NCI-H1930 (cell line): ENCODE measurements around the gene UBA3.

Experiments used
- DNase-seq, 2 experiments: peaks; one replicate each; lab custom pipeline; 2025; lab: John Stamatoyannopoulos, UW

The UBA3 gene

DNA sequence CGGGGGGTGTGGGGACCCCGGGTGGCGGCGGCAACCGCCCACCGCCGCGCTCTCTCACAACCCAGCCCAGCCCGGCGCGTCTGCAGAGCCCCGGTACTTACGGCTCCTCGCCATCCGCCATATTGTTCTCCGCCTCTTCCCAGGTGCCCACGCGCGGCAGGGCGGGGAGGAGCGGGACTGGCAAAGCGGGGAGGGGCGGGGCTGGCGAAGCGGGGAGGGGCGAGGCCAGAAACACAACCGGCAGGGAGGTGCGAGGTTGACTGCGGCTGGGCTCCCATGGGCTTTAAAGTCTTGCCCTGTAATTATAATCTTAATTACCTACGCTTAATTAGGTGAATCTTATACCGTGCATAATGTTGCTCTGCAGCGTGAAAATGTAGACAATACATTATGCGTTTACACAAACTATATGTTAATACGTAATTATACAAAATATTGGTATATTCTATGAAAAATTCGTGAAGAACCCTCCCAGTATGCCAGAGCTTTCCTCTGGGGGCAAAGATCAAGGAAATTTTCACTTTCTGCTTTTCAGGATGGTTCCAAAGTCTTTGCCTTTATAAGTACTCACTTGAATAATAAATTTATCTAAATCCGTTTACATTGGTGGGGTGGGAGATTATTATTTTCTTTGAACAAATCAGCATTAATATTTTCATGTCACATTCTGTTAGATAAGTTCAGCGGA is at the start of gene UBA3:
Gene UBA3, minus strand, starts transcription at position 133 of the 688 bp plus-strand sequence. Its CDS starts 12 bp downstream, at position 121.
- peak; percentile 70 for DNase-seq

DNA sequence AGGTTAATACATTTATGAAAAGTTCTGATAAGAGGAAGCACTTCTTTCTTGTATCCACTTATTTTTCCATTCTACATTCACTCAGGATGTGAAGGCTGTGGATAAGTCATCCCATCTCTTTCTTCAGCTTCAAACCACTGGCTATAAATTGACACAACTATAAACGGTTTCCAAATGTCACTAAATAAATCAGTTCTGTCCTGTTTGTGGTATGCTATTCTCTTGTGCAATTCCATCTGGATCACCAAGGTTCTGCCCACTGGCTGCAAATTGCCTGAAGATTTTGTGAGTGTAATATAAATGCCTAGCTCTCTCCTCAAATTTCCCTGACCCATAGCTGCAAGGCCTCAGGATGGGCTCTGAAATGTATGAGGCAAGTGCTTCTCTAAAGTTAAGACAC is 49.4 kb upstream of the UBA3 start:
- no peak for DNase-seq

DNA sequence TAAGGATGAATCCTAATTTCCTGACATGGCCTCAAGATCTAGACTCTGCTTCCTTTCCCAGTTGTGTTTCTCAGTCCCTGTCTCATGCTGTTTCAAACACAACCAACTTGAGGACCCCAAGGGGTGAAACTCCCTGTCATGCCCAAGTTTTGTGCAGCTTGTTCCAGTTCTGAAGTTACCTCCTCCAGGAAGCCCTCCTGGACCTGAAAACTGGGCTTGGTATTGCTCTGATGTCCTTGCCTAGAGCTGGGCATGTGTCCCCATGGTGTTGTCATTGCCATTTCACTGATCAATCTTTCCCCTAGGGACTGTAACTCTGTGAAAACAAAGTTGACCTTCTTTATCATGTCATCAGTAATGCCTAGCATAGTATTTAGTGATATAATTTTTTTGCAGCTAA is 48.3 kb upstream of the UBA3 start:
- DNase-seq, result no peak

DNA sequence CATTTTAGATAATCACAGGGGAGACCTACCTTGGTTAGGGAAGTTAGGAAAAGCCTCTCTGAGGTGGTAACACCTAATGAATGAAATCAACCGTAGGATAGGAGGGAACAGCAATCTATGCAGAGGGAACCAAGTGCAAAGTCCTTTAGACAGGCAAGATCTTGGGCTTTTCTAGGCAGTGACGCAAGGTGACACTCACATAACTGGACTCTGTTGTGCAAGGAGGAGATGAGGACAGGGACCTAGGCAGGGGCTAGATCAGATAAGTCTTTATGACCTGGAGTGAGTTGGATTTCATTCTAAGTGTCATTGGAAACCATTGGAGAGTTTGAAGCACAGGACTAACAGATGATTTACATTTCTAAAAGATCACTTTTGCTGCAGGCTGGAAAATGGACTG is 46.8 kb upstream of the UBA3 start:
- DNase-seq, result no peak

DNA sequence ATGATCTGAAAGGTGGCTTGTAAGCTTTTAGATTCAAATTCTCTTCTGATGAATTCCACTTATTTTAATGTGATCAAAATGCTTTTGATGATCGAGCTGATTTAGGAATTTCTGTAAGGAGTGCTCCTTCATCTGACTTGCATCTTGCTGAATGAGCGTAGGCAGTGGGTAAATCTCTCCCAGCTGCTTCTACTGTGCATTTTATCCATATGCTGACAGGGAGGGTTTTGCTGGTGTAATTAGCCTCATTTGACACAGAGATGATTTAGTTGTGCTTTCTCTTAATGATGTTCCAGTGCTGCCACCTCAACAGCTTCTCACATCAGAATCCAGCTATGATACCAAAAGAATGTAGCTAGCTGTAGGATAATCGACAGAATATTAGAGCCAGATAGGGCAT is 46.1 kb upstream of the UBA3 start:
- no peak for DNase-seq

DNA sequence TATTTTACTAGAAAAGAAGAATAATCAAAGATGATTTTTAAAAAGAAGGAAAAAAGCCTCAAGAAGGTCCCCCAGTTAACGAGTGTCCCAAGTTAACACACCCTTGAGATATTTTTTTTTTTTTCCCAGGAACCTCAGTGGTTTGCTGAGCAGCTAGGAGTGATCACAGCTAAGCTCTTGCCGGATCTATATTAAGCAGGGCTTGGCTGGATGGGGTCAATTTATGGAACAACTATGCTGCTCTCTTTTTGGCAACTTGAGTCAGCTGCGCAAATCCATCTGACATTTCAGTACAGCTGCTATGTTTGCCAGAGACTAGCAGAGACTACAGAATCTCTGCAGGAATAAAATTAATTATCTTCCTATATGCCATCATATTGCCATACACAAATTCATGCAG is 42.2 kb upstream of the UBA3 start, which contains the start of gene LMOD3:
Gene LMOD3, minus strand, starts transcription at position 193 of the 400 bp plus-strand sequence. CDS start 209 bp downstream, outside the sequence.
- no peak for DNase-seq

DNA sequence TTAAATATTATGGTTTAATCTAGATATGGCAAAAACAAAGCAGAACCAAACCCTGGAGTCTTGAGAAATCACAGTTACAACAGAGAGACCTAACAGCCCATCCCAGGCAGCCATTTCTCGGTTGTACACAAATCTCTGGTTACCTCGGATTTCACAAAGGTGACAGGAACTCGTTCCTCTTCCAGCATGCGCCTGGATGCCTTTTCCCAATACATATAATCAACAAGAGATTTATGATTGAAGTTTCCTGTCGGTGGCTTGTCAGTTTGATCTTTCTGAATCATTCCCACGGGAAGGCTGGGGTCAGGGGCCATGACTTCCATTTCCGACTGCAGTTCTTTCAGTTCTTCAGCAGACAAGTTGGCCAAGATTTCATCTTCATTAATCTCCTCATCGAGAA is 41.8 kb upstream of the UBA3 start:
- DNase-seq, result no peak

DNA sequence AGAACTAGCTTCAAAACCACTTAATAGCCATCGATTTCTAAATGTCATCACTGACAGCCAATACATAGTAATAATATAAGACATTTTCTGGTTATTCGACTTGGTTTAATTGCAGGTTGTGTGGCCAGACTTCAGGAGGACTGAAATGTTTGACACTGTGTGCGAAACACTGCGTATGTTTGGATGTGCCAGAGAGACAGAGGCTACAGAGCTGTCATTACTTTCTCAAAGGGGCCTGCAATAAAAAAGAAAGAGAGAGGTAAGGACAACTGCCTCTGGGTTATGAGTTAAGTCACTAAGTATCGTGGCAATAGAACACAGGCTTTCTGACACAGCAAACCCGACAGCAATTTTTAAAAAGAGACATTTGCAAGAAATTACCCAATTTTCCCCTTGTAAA is 41.3 kb upstream of the UBA3 start:
- DNase-seq, result no peak

DNA sequence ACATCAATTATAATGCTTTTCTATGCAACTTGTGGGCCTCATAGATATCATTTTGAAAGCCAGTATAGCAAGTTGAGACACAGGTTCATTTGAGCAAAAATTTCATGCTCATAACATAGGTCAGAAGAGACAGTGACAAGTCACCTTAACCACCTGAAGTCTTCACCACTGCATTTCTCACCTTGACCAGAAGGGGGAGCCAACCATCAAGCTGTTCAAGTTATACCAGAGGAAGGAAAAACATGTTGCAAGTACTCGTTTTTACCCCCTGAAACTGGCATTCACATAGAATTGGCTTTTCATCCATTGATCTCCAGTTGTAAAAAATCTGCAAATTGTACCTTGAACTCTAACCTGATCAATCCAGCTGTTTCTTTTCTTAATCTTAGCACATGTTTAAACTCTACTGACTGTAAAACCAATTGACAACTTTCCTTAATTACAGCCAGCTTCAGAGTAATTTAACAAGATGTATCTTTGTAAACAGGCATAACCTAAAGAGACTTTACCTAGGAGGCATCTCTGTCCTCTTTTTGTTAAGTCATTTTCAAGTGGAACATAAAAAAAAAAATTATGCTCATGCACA is 40.8 kb upstream of the UBA3 start:
- peak; percentile 11 to 66 for DNase-seq

DNA sequence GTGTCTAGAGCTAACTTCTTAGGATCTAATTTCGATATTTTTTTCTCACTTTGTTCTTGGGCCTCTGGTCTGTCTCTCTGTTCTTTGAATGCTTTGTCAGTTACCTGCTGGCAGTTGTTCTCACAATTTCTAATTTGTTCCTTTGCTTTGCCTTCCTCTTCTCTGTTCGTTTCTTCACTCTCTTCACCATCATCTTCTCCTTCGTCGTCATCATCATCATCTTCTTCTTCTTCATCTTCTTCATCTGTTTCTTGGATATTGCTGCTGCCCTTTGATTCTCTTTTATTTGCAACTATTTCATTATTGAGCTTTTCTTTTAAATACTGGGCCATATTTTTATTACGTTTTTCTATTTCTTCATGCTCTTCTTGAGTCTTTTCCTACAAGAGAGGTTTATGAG is 39.5 kb upstream of the UBA3 start:
- DNase-seq, result no peak

DNA sequence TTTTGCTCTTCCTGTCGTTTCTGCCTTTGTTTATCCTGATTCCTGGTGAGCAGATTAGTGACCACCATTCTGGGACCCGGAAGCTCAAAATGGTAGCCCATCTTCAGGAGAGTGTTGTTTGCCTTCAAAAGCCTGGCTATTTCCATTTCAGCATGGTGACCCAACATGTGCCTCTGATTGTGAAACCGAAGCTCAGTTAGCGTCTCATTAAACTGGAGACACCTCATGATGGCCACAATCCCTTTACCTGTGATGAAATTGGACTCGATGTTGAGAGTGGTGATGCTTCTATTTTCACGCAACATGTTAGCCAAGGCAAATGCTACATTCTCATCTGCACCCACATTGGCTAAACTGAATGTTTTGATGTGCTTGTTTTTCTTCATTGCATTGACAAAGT is 39.0 kb upstream of the UBA3 start:
- no peak for DNase-seq

DNA sequence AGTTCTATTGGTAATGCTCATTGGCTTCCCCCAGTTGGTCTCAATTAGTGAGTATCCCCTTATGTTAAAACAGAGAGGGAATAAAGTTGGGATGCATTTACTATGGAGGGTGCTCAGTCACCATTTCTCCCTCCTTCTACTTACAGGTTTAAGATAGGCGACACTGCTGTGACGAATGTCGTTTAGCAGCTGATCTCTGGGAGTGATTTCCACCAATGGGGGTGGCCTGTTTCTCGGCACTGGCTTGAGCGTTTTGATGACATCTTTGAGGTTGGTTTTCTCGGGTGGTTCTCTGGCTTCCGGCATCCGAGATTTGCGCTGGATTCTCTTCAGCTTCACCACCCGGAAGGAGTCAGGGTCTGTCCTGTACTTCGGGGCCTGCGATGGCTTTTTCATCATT is 38.4 kb upstream of the UBA3 start:
- DNase-seq, result no peak

DNA sequence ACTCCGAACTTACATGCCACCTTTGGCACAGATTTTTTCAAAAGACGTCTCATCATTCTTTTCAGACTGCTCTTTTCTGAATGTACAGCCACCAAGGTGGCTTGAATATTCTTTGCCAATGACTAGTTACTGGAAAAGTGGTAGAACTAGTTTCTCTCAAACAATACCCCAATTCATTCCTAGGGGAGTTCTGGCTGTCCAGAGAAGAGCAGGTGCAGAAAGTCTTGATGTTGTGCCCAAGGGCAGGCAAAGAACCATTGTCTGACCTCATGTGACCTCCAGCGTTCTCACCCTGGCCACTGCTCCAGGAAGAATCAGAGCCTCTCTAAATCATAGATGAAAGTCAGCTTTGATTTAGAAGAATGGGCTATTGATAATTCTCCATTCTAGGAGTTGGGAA is 36.7 kb upstream of the UBA3 start:
- no peak for DNase-seq

DNA sequence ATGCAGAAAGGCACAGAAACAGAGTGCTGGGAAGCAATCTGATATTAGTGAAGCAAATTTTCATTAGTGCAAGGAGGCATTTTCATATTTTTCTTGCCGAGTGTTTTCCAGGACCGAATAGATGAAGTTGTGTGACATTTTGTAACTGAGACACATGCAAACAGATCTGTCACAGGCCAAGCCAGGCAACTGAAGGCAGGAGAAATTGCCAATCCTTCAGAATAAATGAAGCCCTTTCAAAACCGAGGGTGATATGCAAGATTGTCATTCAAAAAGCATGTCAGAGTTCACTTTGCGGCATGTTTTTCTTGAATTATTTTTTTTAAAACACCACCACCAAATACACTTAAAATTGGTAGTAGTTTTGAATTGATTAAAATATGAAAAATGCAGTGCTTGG is 36.0 kb upstream of the UBA3 start:
- DNase-seq, result no peak

DNA sequence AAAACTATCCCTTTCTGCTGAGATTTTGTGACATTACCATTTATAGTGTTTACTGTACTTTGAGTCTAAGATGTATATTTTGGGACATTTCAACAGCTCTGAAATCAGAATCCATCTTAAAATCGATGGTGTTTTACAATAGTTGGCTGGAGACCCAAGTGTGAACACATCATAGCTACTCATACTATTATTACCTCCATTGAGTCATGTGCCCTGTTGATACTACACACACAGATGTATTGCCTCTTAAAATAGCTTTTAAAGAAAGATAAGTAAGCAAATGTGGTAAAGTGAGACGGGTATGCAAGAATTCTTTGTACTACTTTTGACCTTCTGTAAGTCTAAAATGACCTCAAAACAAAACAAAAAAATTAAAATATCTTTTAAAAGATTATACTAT is 35.6 kb upstream of the UBA3 start:
- no peak for DNase-seq

DNA sequence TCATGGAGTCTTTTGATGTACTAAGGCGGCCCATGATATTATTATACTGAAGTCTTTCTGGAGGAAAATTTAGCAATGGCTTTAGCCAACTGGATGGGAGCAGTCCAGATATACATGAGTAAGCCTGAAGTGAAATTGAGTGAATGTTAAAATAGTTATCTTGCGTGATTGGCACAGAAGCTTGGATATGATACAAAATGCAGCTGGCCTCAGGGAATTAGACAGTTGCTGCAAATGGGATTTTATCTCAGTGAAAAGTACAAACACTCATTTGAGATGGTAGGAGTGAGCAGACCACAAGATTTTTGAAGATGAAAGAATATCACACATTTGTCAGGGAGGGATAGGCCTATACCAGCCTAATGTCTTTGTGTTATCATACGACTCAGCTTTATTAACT is 33.4 kb upstream of the UBA3 start:
- DNase-seq, result no peak

DNA sequence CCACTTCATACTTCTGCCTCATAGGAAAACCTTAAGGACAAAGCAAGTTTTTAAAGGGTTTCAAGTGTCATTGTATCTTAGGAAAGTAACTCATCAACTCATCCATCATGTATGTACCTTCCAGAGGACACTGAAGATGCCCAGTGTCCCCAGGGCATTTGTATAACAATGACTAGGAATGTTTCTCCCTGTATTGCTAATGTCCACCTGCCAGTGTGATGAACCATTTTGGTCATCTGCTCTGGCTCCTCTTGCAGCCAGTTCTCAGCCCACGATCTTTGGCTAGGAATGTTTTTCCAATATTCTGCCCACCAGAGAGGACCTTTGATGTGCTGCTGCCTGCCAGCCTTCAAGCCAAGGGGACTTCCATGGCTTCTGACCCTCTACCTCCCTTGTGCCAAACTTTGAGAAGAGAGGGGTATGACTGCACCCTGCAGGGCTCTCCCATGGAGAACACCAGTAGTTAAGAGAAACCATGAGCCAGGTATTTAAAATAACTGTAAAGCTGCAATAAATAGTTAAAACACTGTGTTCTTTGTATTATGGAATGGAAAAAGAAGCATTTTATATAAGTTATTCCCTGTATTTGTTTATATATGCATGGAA is 30.9 kb upstream of the UBA3 start:
- DNase-seq, result no peak

DNA sequence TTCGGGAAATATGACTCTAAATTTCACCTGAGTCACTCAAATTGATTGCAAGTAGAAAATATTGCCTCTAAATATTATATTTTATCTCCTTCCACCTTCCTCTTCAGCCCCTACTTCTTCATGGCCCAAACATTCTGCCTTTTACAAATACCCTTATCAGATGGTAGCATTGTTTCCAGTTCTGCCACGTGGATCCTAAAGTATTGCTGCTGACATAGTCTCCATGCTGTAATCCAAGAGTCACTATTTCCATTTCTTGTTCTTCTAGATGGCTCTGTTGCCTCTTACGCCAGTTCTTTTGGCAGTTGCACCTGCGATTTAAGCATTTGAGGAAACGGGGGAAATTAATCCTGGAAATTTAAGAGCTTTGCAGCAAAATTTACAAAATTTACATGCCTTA is 28.6 kb upstream of the UBA3 start:
- no peak for DNase-seq

DNA sequence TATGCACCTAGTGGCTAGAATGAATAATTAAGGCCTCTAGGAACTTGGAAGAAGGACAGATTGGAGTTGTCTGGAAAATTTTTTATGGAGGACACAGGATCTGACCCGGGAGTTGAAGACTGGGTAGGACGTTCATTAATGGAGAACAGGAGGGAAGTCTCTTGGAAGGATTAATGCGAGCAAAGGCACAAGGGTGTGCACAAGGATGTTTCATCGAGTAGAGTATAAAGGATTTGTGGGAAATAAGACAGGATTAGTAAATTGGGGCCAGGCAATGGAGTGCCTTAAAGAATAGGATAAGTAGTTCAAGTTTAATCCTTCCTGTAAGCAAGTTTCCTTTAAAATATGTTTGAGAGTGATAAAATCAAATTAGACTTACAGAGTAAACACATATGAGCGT is 27.7 kb upstream of the UBA3 start:
- no peak for DNase-seq

DNA sequence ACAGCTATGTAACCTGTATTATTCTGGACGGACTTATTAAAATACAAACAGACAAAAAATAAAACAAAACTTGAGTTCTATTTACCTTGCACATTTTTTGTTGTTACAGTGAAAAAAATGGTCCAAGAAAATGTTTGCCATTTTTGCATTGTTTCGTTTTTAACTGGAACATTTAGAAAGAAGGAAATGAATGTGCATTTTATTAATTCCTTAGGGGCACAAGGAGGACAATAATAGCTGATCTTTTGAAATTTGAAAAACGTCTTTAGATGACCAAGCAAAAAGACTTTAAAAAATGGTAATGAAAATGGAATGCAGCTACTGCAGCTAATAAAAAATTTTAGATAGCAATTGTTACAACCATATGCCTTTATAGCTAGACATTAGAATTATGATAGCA is 25.2 kb upstream of the UBA3 start:
- DNase-seq, result no peak

DNA sequence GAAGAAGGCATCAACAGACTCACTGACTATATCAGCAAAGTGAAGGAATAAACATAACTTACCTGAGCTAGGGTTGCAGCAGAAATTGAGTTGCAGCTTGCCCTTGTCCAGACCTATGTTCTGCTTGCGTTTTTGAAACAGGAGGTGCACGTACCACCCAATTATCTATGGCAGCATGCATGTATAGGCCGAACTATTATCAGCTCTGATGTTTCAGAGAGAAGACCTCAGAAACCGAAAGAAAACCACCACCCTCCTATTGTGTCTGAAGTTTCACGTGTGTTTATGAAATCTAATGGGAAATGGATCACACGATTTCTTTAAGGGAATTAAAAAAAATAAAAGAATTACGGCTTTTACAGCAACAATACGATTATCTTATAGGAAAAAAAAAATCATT is 24.4 kb upstream of the UBA3 start:
- DNase-seq, result no peak

DNA sequence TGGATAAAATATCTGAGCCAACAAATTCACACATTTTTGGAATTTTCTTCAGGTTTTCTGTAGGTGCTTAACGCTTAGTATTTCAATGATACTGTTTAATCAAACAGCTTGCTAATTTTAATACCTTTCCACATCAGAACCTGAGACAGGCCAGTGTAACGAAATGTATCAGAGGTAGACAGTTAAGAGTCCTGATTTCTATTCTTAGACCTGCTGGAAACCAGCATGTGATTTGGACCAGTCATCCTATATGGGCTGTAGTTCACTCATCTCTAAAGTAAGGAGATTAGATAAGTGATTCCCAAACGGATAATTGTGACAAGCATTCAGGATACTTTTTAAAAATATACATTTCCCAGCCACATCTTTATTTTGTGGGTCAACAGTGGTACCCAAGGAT is 23.0 kb upstream of the UBA3 start:
- no peak for DNase-seq

DNA sequence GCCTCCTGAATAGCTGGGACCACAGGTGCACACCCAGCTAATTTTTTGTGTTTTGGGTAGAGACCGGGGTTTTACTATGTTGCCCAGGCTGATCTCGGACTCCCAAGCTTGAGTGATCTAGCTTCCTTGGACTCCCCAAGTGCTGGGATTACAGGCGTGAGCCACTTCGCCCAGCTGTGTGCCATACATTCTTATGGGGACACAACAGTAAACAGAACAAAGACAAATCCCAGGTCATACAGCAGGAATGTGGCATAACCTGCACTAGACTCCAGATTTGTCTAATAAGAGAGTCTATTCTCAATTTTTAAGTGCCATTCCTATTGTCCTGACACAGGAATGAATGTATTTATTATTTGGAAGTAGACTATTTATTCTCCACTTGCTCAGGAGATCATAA is 22.2 kb upstream of the UBA3 start:
- no peak for DNase-seq

DNA sequence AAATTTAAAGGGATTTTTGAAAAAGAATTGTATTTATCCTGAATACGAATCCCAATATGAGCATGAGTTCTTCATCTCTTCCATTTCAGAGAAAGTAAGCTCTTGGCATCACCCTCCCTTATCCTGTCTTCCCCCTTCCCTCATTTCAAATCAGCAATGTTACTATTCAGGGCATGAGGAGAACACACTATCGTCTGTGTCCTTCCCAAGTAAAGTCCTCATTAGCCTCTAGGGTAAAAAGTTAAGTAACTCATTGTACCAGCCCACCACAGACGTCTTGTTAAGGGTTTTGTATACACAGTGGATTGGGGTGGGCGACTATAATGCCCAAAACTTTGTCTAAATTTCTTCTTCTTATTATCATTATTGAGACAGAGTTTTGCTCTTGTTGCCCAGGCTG is 19.4 kb upstream of the UBA3 start:
- no peak for DNase-seq
